Measurements from ENCODE around the gene KIF2A. TPM values are rescaled to one million over a fixed set of nuclear protein-coding genes. Genes with fewer than 3 reads are reported as not detected.

Gene KIF2A
- total RNA-seq, 1 experiment from 2014 or later = 42.9 TPM

DNA sequence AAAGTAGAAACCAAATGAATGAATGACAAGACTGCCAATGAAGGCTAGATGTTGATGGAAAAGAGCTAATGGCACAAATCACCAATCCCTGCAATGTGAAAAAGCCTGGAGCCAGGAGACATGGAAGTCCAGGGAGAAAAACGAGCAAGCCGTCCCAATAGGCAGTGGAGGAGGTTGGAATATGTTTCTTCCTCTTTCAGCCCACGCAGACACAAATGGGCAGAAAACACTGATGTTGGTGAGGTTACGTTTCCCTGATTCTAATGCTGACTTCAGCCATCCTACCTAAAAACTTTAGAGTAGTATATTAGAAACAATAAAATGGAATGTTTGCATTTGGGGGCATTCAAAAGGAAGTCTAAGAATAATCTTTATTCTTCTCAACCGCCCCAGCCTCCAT lies 23.9 kb upstream of the KIF2A start:
- Histone ChIP-seq H3K36me3 (ENCODE audit: control insufficient read depth in 1 of 2, insufficient read depth in 2 of 2, low read length in 2 of 2) (no peaks in the 10 kb centered on the region), H3K9me2 (ENCODE audit: insufficient read depth) (no peaks in the 10 kb centered on the region), H3K4me3 (replicated peaks in 1 of 2; ENCODE audit: low read depth in 1 of 2, low read length in 2 of 2) (no peak overlapping the region), H2AFZ (ENCODE audit: low read depth, low read length, poor library complexity, severe bottlenecking) (no peak overlapping the region), H3K4me1 (ENCODE audit: control insufficient read depth in 1 of 2, insufficient read depth in 2 of 2, low read length in 2 of 2) (peaks cover 2 to 5% of the 10 kb centered on the region in 2 experiments; a peak in 3 of 4 replicates), H3K4me2 (ENCODE audit: low read length) (no peak overlapping the region), H3K79me2 (ENCODE audit: insufficient read depth, low read length) (no peaks in the 10 kb centered on the region), H4K20me1 (ENCODE audit: insufficient read depth) (no peaks in the 10 kb centered on the region), H3K9ac (ENCODE audit: low read length) (no peak overlapping the region), H3K9me3 (ENCODE audit: control insufficient read depth in 1 of 2, insufficient read depth in 1 of 2, low read depth in 1 of 2, low read length in 2 of 2) (no peaks in the 10 kb centered on the region), H3K27ac (ENCODE audit: low read depth, low read length) (no peak overlapping the region), H3K27me3 (ENCODE audit: insufficient read depth, low read length) (no peaks in the 10 kb centered on the region)
- POLR2A ChIA-PET = no interaction called here
- CTCF ChIA-PET = no interaction called here
- RAD21 ChIA-PET (ENCODE audit: low non-redundant PET in 1 of 2, low total read pairs in 2 of 2, uncharacterized antibody in 2 of 2, unreplicated experiment in 2 of 2) = no interaction called here
- intact Hi-C loops (cut with micrococcal nuclease) = no loop called here
- TF ChIP-seq POLR2AphosphoS5 (IDR thresholded peaks at IDR 0.05; ENCODE audit: low read depth, low read length) = no peak
- TF ChIP-seq EZH2 (IDR thresholded peaks at IDR 0.05) = no peak
- no peak for TF ChIP-seq ZFX (IDR thresholded peaks at IDR 0.05)
- TF ChIP-seq REST (IDR thresholded peaks at IDR 0.05; ENCODE audit: low read depth) = no peak
- no peak for ATAC-seq
- no TSS peak for BruUV-seq (replicated peaks)
- no peak for DNase-seq (ENCODE audit: low read depth, low spot score)

GRCh38 chr5:62283005-62283404 lies 23.0 kb upstream of the KIF2A start:
- H4K20me1 ChIP-seq (ENCODE audit: insufficient read depth) = no peaks in the 10 kb centered on the region
- intact Hi-C loops (cut with micrococcal nuclease) = no loop called here
- H3K27me3 ChIP-seq (ENCODE audit: insufficient read depth, low read length) = no peaks in the 10 kb centered on the region
- no peaks in the 10 kb centered on the region for H3K4me1 ChIP-seq (ENCODE audit: control insufficient read depth in 1 of 2, insufficient read depth in 2 of 2, low read length in 2 of 2)
- ChIA-PET POLR2A (no interaction called here), RAD21 (ENCODE audit: low non-redundant PET in 1 of 2, low total read pairs in 2 of 2, uncharacterized antibody in 2 of 2, unreplicated experiment in 2 of 2) (no interaction called here), CTCF (no interaction called here)
- H3K79me2 ChIP-seq (ENCODE audit: insufficient read depth, low read length) = no peaks in the 10 kb centered on the region
- no peaks in the 10 kb centered on the region for H3K36me3 ChIP-seq (ENCODE audit: control insufficient read depth in 1 of 2, insufficient read depth in 2 of 2, low read length in 2 of 2)
- H3K4me3 ChIP-seq (replicated peaks in 1 of 2; ENCODE audit: low read depth in 1 of 2, low read length in 2 of 2) = no peak overlapping the region
- BruUV-seq (replicated peaks) = no TSS peak
- DNase-seq (ENCODE audit: low read depth, low spot score) (no peak), ATAC-seq (no peak)
- TF ChIP-seq CBX3 (IDR thresholded peaks at IDR 0.05; ENCODE audit: low read depth) = no peak
- TF ChIP-seq RAD21 (IDR thresholded peaks at IDR 0.05; ENCODE audit: low read depth) = no peak
- TF ChIP-seq ELF1 (IDR thresholded peaks at IDR 0.05; ENCODE audit: borderline replicate concordance, low read depth) = no peak
- TF ChIP-seq CEBPB (IDR thresholded peaks at IDR 0.05; ENCODE audit: low read depth) = no peak
- TF ChIP-seq YY1 (IDR thresholded peaks at IDR 0.05; ENCODE audit: extremely low read depth, insufficient replicate concordance, low read depth, low read length) = no peak
- no peak overlapping the region for H3K9ac ChIP-seq (ENCODE audit: low read length)
- H3K9me3 ChIP-seq (ENCODE audit: control insufficient read depth in 1 of 2, insufficient read depth in 1 of 2, low read depth in 1 of 2, low read length in 2 of 2) = no peaks in the 10 kb centered on the region
- no peaks in the 10 kb centered on the region for H3K9me2 ChIP-seq (ENCODE audit: insufficient read depth)
- no peak overlapping the region for H3K27ac ChIP-seq (ENCODE audit: low read depth, low read length)
- no peak overlapping the region for H3K4me2 ChIP-seq (ENCODE audit: low read length)
- H2AFZ ChIP-seq (ENCODE audit: low read depth, low read length, poor library complexity, severe bottlenecking) = no peak overlapping the region

Data from HCT116 (cell line).